ENCODE results near the gene MOAP1. TPM values are rescaled to one million over a fixed set of nuclear protein-coding genes. Genes with fewer than 3 reads are reported as not detected.

MOAP1 gene
- total RNA-seq, 3 donors from 2014 or later = 16.9 to 42.6 (median 17.1) TPM

- H3K4me1 ChIP-seq (ENCODE audit: low read depth) = peaks cover 9% of the 10 kb centered on the region
- H3K9me3 ChIP-seq = no peaks in the 10 kb centered on the region
- ATAC-seq (no peak), DNase-seq (no peak)
- no peak overlapping the region for H3K4me3 ChIP-seq
- no peak for TF ChIP-seq CTCF (IDR thresholded peaks at IDR 0.05)
- intact Hi-C loops (cut with DNase I, micrococcal nuclease) = no loop called here
- H3K36me3 ChIP-seq (ENCODE audit: low read depth) = no peaks in the 10 kb centered on the region
Measured at GRCh38 chr14:93155667-93156066, 29.0 kb downstream of the MOAP1 start.

GRCh38 chr14:93153121-93153520 is 31.6 kb downstream of the MOAP1 start:
- Histone ChIP-seq H3K9me3 (no peaks in the 10 kb centered on the region), H3K4me3 (no peak overlapping the region), H3K36me3 (ENCODE audit: low read depth) (no peaks in the 10 kb centered on the region), H3K4me1 (ENCODE audit: low read depth) (peaks cover 18% of the 10 kb centered on the region)
- intact Hi-C loops (cut with DNase I, micrococcal nuclease) = no loop called here
- DNase-seq (no peak), ATAC-seq (no peak)
- TF ChIP-seq CTCF (IDR thresholded peaks at IDR 0.05) = no peak

- intact Hi-C loops (cut with DNase I, micrococcal nuclease) = no loop called here
- H3K4me3 ChIP-seq = no peak overlapping the region
- H3K36me3 ChIP-seq (ENCODE audit: low read depth) = no peaks in the 10 kb centered on the region
- DNase-seq (peak; percentile 78 to 82 (median 80)), ATAC-seq (peak; percentile 95)
- no peaks in the 10 kb centered on the region for H3K9me3 ChIP-seq
- H3K4me1 ChIP-seq (ENCODE audit: low read depth) = peaks cover 18% of the 10 kb centered on the region
- TF ChIP-seq CTCF (IDR thresholded peaks at IDR 0.05) = no peak
Measured at GRCh38 chr14:93150227-93151208, 34.2 kb downstream of the MOAP1 start.

GRCh38 chr14:93148979-93149378 is 35.7 kb downstream of the MOAP1 start:
- intact Hi-C loops (cut with DNase I, micrococcal nuclease) = loop anchor here in 1 of 2 donors (10.0 kb wide), 1 partner anchor 194 kb away; no protein-coding TSS in a partner anchor
- H3K4me1 ChIP-seq (ENCODE audit: low read depth) = peaks cover 18% of the 10 kb centered on the region
- no peak overlapping the region for H3K4me3 ChIP-seq
- no peaks in the 10 kb centered on the region for H3K9me3 ChIP-seq
- no peak for ATAC-seq
- TF ChIP-seq CTCF (IDR thresholded peaks at IDR 0.05) = no peak
- DNase-seq = no peak
- no peaks in the 10 kb centered on the region for H3K36me3 ChIP-seq (ENCODE audit: low read depth)

- DNase-seq = peak in 1 of 3 donors; percentile 1
Measured at GRCh38 chr14:93146119-93146518, 38.6 kb downstream of the MOAP1 start.

More at GRCh38 chr14:93146119-93146518, 38.6 kb downstream of the MOAP1 start:
- H3K4me1 ChIP-seq (ENCODE audit: low read depth) = peaks cover 13% of the 10 kb centered on the region
- no peaks in the 10 kb centered on the region for H3K9me3 ChIP-seq
- H3K4me3 ChIP-seq = no peak overlapping the region
- no peak for TF ChIP-seq CTCF (IDR thresholded peaks at IDR 0.05)
- ATAC-seq = no peak
- intact Hi-C loops (cut with DNase I, micrococcal nuclease) = loop anchor here in 1 of 2 donors (10.0 kb wide), 1 partner anchor 191 kb away; no protein-coding TSS in a partner anchor
- no peaks in the 10 kb centered on the region for H3K36me3 ChIP-seq (ENCODE audit: low read depth)

All from mucosa of descending colon (tissue), 3 donors.